HepG2 (cell line): ENCODE data around the gene CALD1. TPM values are rescaled to one million over a fixed set of nuclear protein-coding genes. Genes with fewer than 3 reads are reported as not detected.

Source experiments
- ARID2 ChIP-seq: sonication (generic); formaldehyde crosslinking; IDR thresholded peaks from 2 replicates; pipeline ENCODE4 v1.8.1; 2022; ENCODE audit warnings: mild to moderate bottlenecking, missing genetic modification reagents, borderline replicate concordance
- CBX5 ChIP-seq: sonication (generic); formaldehyde crosslinking; IDR thresholded peaks from 2 replicates; pipeline ENCODE4 v1.4.0; 2020; ENCODE audit warnings: missing genetic modification reagents, borderline replicate concordance
- CEBPB ChIP-seq: IDR thresholded peaks from 2 replicates; pipeline ENCODE4 v1.6.1; 2011; ENCODE audit warnings: low read depth, low read length, improper control_type of control experiment, borderline replicate concordance
- FOSL1 ChIP-seq: sonication (generic); formaldehyde crosslinking; IDR thresholded peaks from 2 replicates; pipeline ENCODE4 v1.9.0; 2021; ENCODE audit warnings: missing genetic modification reagents, borderline replicate concordance
- FOSL2 ChIP-seq: sonication (generic); formaldehyde crosslinking; IDR thresholded peaks from 2 replicates; pipeline ENCODE4 v1.4.0; 2020; ENCODE audit warnings: missing genetic modification reagents
- JUNB ChIP-seq: sonication (generic); formaldehyde crosslinking; IDR thresholded peaks from 2 replicates; pipeline ENCODE4 v1.8.0; 2022; ENCODE audit warnings: missing genetic modification reagents, mild to moderate bottlenecking, borderline replicate concordance
- KMT2B ChIP-seq: IDR thresholded peaks from 2 replicates; pipeline ENCODE4 v1.6.1; 2016; ENCODE audit warnings: missing genetic modification reagents, missing compliant biosample characterization
- MAZ ChIP-seq, 2 experiments: sonication (generic) in 1 of 2; formaldehyde crosslinking in 1 of 2; IDR thresholded peaks; 2 replicates each; pipeline versions ENCODE4 v1.5.0 to v1.6.1; 2012 to 2020; ENCODE audit warnings: low read depth in 2 of 2, mild to moderate bottlenecking in 2 of 2, borderline replicate concordance in 1 of 2, improper control_type of control experiment in 1 of 2, low read length in 1 of 2, missing genetic modification reagents in 1 of 2, moderate library complexity in 1 of 2
- NBN ChIP-seq: fragments of 450-650 bp; conservative IDR thresholded peaks from 2 replicates; pipeline ENCODE4 v1.6.1; 2017
- NFE2 ChIP-seq: sonication (generic); formaldehyde crosslinking; IDR thresholded peaks from 2 replicates; pipeline ENCODE4 v1.4.0; 2020; ENCODE audit warnings: missing genetic modification reagents
- PHB2 ChIP-seq: fragments of 450-650 bp; IDR thresholded peaks from 2 replicates; pipeline ENCODE4 v1.6.1; 2018; ENCODE audit not compliant: partially characterized antibody
- POLR2AphosphoS5 ChIP-seq: IDR thresholded peaks from 2 replicates; pipeline ENCODE4 v1.6.1; 2012; ENCODE audit warnings: low read depth, low read length
- PPARG ChIP-seq: conservative IDR thresholded peaks from 2 replicates; pipeline ENCODE4 v1.6.1; 2016; ENCODE audit warnings: missing biosample characterization, missing genetic modification reagents
- SP4 ChIP-seq: sonication (generic); formaldehyde crosslinking; IDR thresholded peaks from 2 replicates; pipeline ENCODE4 v1.8.1; 2023; ENCODE audit warnings: mild to moderate bottlenecking, missing genetic modification reagents
- THAP11 ChIP-seq: IDR thresholded peaks from 2 replicates; pipeline ENCODE4 v1.6.1; 2016; ENCODE audit warnings: missing biosample characterization, missing genetic modification reagents
- ZEB1 ChIP-seq: IDR thresholded peaks from 2 replicates; pipeline ENCODE4 v1.6.1; 2012; ENCODE audit warnings: mild to moderate bottlenecking, low read depth, inconsistent platforms; ENCODE audit not compliant: insufficient replicate concordance
- ZNF136 ChIP-seq: sonication (generic); formaldehyde crosslinking; IDR thresholded peaks from 2 replicates; pipeline ENCODE4 v1.8.1; 2022; ENCODE audit warnings: low read depth, mild to moderate bottlenecking, moderate library complexity, missing genetic modification reagents
- ZNF552 ChIP-seq: sonication (generic); formaldehyde crosslinking; IDR thresholded peaks from 2 replicates; pipeline ENCODE4 v1.9.0; 2022; ENCODE audit warnings: missing genetic modification reagents, mild to moderate bottlenecking, borderline replicate concordance
- ZNF670 ChIP-seq: sonication (generic); formaldehyde crosslinking; IDR thresholded peaks from 2 replicates; pipeline ENCODE4 v1.8.0; 2022; ENCODE audit warnings: mild to moderate bottlenecking, missing genetic modification reagents, borderline replicate concordance
- ZNF816 ChIP-seq: sonication (generic); formaldehyde crosslinking; IDR thresholded peaks from 2 replicates; pipeline ENCODE4 v1.8.0; 2022; ENCODE audit warnings: missing genetic modification reagents, mild to moderate bottlenecking, borderline replicate concordance
- polyA plus RNA-seq, 8 experiments: library from polyadenylated mRNA; depleted of rRNA in 3 of 8; stranded (reverse) in 7 of 8; unstranded in 1 of 8; fragments of >200 nt; fragmentation: Illumina TruSeq in 4 of 8; extraction: Trizol in 4 of 8; gene quantifications; 2 replicates each; pipeline versions ENCODE4 v1.2.1 to v1.2.3, GENCODE V29; 2011 to 2016; ENCODE audit warnings: low read depth in 4 of 8, missing spikeins in 1 of 8, mixed read lengths in 1 of 8; ENCODE audit not compliant: insufficient read depth in 1 of 8
- total RNA-seq, 5 experiments: library from RNA; depleted of rRNA; stranded (reverse); fragments of >200 nt; fragmentation: Illumina TruSeq; extraction: Trizol; gene quantifications; 2 replicates each; pipeline ENCODE4 v1.2.3, GENCODE V29; 2016; ENCODE audit warnings: low read depth in 1 of 5
- TF ChIP-seq, protein P1 (sequence below): sonication (generic); formaldehyde crosslinking; conservative IDR thresholded peaks from 2 replicates; pipeline ENCODE4 v1.8.0; 2022; ENCODE audit warnings: missing genetic modification reagents
- TF ChIP-seq, protein P2 (sequence below): sonication (generic); formaldehyde crosslinking; IDR thresholded peaks from 2 replicates; pipeline ENCODE4 v1.5.1; 2020; ENCODE audit warnings: mild to moderate bottlenecking, missing genetic modification reagents, borderline replicate concordance
- TF ChIP-seq, protein P3 (sequence below): sonication (generic); formaldehyde crosslinking; IDR thresholded peaks from 2 replicates; pipeline ENCODE4 v1.4.0; 2020; ENCODE audit warnings: missing genetic modification reagents

Gene CALD1
- total and polyA plus RNA-seq, 2 of the 13 experiments (the other 11 are each of a cell fraction or from before 2014, with no cell fraction given): 53.0 to 112 TPM

DNA sequence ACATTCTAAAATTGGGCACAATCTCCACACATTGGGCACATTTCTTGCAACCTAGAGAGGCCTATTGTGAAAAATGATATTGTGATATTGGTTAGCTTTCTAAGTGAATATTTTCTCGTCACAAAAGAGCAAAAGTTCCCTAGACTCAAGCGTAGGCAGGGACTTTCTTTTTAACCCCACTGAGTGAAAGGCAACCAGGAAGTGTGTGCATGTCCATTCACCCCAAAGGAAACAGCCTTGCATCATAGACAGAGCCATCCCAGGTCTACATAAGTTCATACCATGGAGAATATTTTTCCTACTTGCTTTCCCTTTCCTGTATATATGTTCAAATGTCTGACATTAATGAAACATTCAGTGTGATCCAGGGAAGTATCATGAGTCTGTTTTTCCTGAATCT lies 122.6 kb downstream of the CALD1 start (continued):
- TF ChIP-seq CEBPB (0 out of 2 replicates have a peak, but pooled peaks have one; percentile 4), PHB2 (no peak), ZNF670 (CRISPR knock-in tag) (0 out of 2 replicates have a peak, but pooled peaks have one; percentile 8), FOSL1 (CRISPR knock-in tag) (no peak), NFE2 (CRISPR knock-in tag) (no peak), THAP11 (CRISPR knock-in tag) (no peak), ARID2 (CRISPR knock-in tag) (peak; percentile 2; the same call in 1 of the 2 replicates), JUNB (CRISPR knock-in tag) (no peak), CBX5 (CRISPR knock-in tag) (no peak), ZNF816 (CRISPR knock-in tag) (peak; percentile 69; the same call in 1 of the 2 replicates), ZNF136 (CRISPR knock-in tag) (no peak), ZEB1 (no peak), ZNF552 (no peak), MAZ (IDR thresholded peaks at IDR 0.05; ENCODE audit: borderline replicate concordance, low read depth, low read length) (no peak), MAZ (CRISPR knock-in tag; IDR thresholded peaks at IDR 0.05; ENCODE audit: low read depth) (0 out of 2 replicates have a peak, but pooled peaks have one; percentile 15), KMT2B (CRISPR knock-in tag) (0 out of 2 replicates have a peak, but pooled peaks have one; percentile 2), PPARG (CRISPR knock-in tag) (no peak), SP4 (CRISPR knock-in tag) (no peak), FOSL2 (CRISPR knock-in tag) (no peak), POLR2AphosphoS5 (no peak), NBN (no peak)
- TF ChIP-seq, protein P1, sequence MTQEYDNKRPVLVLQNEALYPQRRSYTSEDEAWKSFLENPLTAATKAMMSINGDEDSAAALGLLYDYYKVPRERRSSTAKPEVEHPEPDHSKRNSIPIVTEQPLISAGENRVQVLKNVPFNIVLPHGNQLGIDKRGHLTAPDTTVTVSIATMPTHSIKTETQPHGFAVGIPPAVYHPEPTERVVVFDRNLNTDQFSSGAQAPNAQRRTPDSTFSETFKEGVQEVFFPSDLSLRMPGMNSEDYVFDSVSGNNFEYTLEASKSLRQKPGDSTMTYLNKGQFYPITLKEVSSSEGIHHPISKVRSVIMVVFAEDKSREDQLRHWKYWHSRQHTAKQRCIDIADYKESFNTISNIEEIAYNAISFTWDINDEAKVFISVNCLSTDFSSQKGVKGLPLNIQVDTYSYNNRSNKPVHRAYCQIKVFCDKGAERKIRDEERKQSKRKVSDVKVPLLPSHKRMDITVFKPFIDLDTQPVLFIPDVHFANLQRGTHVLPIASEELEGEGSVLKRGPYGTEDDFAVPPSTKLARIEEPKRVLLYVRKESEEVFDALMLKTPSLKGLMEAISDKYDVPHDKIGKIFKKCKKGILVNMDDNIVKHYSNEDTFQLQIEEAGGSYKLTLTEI (CRISPR knock-in tag): no peak
- TF ChIP-seq, protein P2, sequence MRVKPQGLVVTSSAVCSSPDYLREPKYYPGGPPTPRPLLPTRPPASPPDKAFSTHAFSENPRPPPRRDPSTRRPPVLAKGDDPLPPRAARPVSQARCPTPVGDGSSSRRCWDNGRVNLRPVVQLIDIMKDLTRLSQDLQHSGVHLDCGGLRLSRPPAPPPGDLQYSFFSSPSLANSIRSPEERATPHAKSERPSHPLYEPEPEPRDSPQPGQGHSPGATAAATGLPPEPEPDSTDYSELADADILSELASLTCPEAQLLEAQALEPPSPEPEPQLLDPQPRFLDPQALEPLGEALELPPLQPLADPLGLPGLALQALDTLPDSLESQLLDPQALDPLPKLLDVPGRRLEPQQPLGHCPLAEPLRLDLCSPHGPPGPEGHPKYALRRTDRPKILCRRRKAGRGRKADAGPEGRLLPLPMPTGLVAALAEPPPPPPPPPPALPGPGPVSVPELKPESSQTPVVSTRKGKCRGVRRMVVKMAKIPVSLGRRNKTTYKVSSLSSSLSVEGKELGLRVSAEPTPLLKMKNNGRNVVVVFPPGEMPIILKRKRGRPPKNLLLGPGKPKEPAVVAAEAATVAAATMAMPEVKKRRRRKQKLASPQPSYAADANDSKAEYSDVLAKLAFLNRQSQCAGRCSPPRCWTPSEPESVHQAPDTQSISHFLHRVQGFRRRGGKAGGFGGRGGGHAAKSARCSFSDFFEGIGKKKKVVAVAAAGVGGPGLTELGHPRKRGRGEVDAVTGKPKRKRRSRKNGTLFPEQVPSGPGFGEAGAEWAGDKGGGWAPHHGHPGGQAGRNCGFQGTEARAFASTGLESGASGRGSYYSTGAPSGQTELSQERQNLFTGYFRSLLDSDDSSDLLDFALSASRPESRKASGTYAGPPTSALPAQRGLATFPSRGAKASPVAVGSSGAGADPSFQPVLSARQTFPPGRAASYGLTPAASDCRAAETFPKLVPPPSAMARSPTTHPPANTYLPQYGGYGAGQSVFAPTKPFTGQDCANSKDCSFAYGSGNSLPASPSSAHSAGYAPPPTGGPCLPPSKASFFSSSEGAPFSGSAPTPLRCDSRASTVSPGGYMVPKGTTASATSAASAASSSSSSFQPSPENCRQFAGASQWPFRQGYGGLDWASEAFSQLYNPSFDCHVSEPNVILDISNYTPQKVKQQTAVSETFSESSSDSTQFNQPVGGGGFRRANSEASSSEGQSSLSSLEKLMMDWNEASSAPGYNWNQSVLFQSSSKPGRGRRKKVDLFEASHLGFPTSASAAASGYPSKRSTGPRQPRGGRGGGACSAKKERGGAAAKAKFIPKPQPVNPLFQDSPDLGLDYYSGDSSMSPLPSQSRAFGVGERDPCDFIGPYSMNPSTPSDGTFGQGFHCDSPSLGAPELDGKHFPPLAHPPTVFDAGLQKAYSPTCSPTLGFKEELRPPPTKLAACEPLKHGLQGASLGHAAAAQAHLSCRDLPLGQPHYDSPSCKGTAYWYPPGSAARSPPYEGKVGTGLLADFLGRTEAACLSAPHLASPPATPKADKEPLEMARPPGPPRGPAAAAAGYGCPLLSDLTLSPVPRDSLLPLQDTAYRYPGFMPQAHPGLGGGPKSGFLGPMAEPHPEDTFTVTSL (CRISPR knock-in tag): no peak
- TF ChIP-seq, protein P3, sequence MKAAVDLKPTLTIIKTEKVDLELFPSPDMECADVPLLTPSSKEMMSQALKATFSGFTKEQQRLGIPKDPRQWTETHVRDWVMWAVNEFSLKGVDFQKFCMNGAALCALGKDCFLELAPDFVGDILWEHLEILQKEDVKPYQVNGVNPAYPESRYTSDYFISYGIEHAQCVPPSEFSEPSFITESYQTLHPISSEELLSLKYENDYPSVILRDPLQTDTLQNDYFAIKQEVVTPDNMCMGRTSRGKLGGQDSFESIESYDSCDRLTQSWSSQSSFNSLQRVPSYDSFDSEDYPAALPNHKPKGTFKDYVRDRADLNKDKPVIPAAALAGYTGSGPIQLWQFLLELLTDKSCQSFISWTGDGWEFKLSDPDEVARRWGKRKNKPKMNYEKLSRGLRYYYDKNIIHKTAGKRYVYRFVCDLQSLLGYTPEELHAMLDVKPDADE (CRISPR knock-in tag): no peak
